ENCODE data around the gene ACSL5. TPM values are rescaled to one million over a fixed set of nuclear protein-coding genes. Genes with fewer than 3 reads are reported as not detected.

ACSL5 gene
- total RNA-seq, 1 experiment from 2014 or later = 1.4 TPM

DNA sequence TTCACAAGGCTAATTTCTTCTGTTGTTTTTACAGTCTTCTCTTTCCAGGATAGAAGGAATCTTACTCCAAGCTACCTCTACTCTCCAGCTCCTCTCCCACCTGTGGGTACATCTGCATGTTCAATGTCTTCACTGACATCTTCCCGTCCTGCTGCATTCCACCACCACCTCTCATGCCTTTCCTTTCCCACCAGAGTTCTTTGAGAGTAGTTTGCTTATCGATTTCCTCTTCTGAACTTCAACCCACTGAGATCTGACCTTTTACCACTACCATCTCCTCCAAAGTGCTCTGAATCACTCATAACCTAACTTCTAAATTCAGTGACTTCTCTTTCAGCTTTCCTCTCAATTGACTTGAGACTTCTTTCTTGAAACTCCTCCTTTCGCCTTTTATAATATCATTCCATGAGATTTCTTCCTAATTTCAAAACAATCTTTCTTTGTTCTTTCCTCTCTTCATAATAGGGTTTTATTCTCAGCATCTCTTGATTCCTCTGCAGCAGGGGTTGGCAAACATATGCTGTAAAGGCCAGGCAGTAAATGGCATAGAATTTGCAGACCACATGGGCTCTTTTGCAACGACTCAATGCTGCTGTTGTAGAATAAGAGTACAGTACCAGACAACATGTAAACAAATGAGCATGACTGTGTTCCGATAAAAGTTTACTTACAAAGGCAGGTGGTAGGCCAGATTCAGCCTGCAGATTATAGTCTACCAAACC is 22.1 kb downstream of the ACSL5 start:
- H3K79me2 ChIP-seq (ENCODE audit: low read length) = no peaks in the 10 kb centered on the region
- peaks cover 11% of the 10 kb centered on the region for H3K4me1 ChIP-seq (ENCODE audit: insufficient read depth, low read length)

GRCh38 chr10:112397592-112397991 is 23.7 kb downstream of the ACSL5 start:
- CTCF ChIA-PET = no interaction called here
- Histone ChIP-seq H2AFZ (ENCODE audit: low read length) (no peak overlapping the region), H3K27me3 (ENCODE audit: low read length) (no peaks in the 10 kb centered on the region), H3K9ac (ENCODE audit: low read length) (no peak overlapping the region), H3F3A (ENCODE audit: low read length, unreplicated experiment) (no peaks in the 10 kb centered on the region), H3K36me3 (ENCODE audit: low read depth, low read length) (no peaks in the 10 kb centered on the region), H3K4me2 (ENCODE audit: low read length) (no peak overlapping the region), H4K20me1 (ENCODE audit: low read length) (no peaks in the 10 kb centered on the region), H3K4me3 (ENCODE audit: low read length) (no peak overlapping the region), H3K27ac (ENCODE audit: low read length) (no peak overlapping the region), H3K79me2 (ENCODE audit: low read length) (no peaks in the 10 kb centered on the region), H3K9me3 (ENCODE audit: low read length) (no peaks in the 10 kb centered on the region), H3K4me1 (ENCODE audit: insufficient read depth, low read length) (no peaks in the 10 kb centered on the region), H3K9me2 (replicated peaks; ENCODE audit: low read length) (no peaks in the 10 kb centered on the region)
- ATAC-seq (no peak), DNase-seq (no peak)
- TF ChIP-seq EZH2phosphoT487 (IDR thresholded peaks at IDR 0.05; ENCODE audit: borderline replicate concordance, low read length) (no peak), EZH2 (IDR thresholded peaks at IDR 0.05; ENCODE audit: low read length, unreplicated experiment) (no peak)
- TF ChIP-seq, protein P1, sequence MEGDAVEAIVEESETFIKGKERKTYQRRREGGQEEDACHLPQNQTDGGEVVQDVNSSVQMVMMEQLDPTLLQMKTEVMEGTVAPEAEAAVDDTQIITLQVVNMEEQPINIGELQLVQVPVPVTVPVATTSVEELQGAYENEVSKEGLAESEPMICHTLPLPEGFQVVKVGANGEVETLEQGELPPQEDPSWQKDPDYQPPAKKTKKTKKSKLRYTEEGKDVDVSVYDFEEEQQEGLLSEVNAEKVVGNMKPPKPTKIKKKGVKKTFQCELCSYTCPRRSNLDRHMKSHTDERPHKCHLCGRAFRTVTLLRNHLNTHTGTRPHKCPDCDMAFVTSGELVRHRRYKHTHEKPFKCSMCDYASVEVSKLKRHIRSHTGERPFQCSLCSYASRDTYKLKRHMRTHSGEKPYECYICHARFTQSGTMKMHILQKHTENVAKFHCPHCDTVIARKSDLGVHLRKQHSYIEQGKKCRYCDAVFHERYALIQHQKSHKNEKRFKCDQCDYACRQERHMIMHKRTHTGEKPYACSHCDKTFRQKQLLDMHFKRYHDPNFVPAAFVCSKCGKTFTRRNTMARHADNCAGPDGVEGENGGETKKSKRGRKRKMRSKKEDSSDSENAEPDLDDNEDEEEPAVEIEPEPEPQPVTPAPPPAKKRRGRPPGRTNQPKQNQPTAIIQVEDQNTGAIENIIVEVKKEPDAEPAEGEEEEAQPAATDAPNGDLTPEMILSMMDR (conservative IDR thresholded peaks at IDR 0.05; ENCODE audit: low read depth, low read length) = no peak
- intact Hi-C loops (cut with micrococcal nuclease) = no loop called here
- POLR2A ChIA-PET (ENCODE audit: unreplicated experiment) = no interaction called here
- no TSS peak for BruUV-seq (replicated peaks)

More for the DNA sequence above, 22.1 kb downstream of the ACSL5 start:
- Histone ChIP-seq H3F3A (ENCODE audit: low read length, unreplicated experiment) (no peaks in the 10 kb centered on the region), H3K36me3 (ENCODE audit: low read depth, low read length) (no peaks in the 10 kb centered on the region), H3K4me3 (ENCODE audit: low read length) (no peak overlapping the region), H3K9ac (ENCODE audit: low read length) (no peak overlapping the region), H3K4me2 (ENCODE audit: low read length) (no peak overlapping the region), H3K27ac (ENCODE audit: low read length) (no peak overlapping the region), H3K27me3 (ENCODE audit: low read length) (no peaks in the 10 kb centered on the region), H2AFZ (ENCODE audit: low read length) (no peak overlapping the region), H4K20me1 (ENCODE audit: low read length) (no peaks in the 10 kb centered on the region), H3K9me2 (replicated peaks; ENCODE audit: low read length) (no peaks in the 10 kb centered on the region), H3K9me3 (ENCODE audit: low read length) (no peaks in the 10 kb centered on the region)
- TF ChIP-seq EZH2phosphoT487 (IDR thresholded peaks at IDR 0.05; ENCODE audit: borderline replicate concordance, low read length) (no peak), EZH2 (IDR thresholded peaks at IDR 0.05; ENCODE audit: low read length, unreplicated experiment) (no peak)
- TF ChIP-seq, protein P1 (conservative IDR thresholded peaks at IDR 0.05; ENCODE audit: low read depth, low read length) = no peak
- POLR2A ChIA-PET (ENCODE audit: unreplicated experiment) = no interaction called here
- CTCF ChIA-PET = no interaction called here
- BruUV-seq (replicated peaks) = no TSS peak
- intact Hi-C loops (cut with micrococcal nuclease) = no loop called here
- no peak for ATAC-seq
- DNase-seq = no peak

DNA sequence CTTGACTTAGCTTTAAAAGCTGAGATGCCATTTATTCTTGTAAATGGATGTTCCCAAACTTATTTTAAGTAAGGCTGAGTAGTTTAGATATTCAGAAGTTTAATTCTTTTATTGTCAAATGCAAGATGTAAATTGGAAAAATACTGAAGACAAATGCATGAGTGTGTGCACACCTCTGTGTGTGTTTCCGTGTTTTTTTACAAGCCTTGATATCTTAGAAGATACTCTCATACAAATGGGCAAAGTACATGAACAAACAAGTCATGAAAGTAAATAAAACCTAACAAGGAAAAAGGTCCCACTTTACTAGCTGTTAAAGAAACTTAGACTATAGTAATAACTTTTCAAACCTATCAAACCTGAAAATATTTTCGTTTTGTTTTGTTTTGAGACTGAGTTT is 29.0 kb downstream of the ACSL5 start:
- Histone ChIP-seq H3K9me2 (replicated peaks; ENCODE audit: low read length) (no peaks in the 10 kb centered on the region), H3K9me3 (ENCODE audit: low read length) (no peaks in the 10 kb centered on the region), H4K20me1 (ENCODE audit: low read length) (no peaks in the 10 kb centered on the region), H3K4me1 (ENCODE audit: insufficient read depth, low read length) (peaks cover 28% of the 10 kb centered on the region), H3K79me2 (ENCODE audit: low read length) (no peaks in the 10 kb centered on the region), H3K4me3 (ENCODE audit: low read length) (no peak overlapping the region), H2AFZ (ENCODE audit: low read length) (no peak overlapping the region), H3K27me3 (ENCODE audit: low read length) (no peaks in the 10 kb centered on the region), H3K9ac (ENCODE audit: low read length) (no peak overlapping the region), H3K27ac (ENCODE audit: low read length) (no peak overlapping the region), H3K4me2 (ENCODE audit: low read length) (no peak overlapping the region), H3F3A (ENCODE audit: low read length, unreplicated experiment) (no peaks in the 10 kb centered on the region), H3K36me3 (ENCODE audit: low read depth, low read length) (no peaks in the 10 kb centered on the region)
- CTCF ChIA-PET = no interaction called here
- no peak for DNase-seq
- TF ChIP-seq EZH2phosphoT487 (IDR thresholded peaks at IDR 0.05; ENCODE audit: borderline replicate concordance, low read length) = no peak
- TF ChIP-seq EZH2 (IDR thresholded peaks at IDR 0.05; ENCODE audit: low read length, unreplicated experiment) = no peak
- TF ChIP-seq, protein P1 (conservative IDR thresholded peaks at IDR 0.05; ENCODE audit: low read depth, low read length) = no peak
- POLR2A ChIA-PET (ENCODE audit: unreplicated experiment) = no interaction called here
- intact Hi-C loops (cut with micrococcal nuclease) = no loop called here
- BruUV-seq (replicated peaks) = no TSS peak
- ATAC-seq = no peak

Measured in PC-3 (cell line).